ENCODE measurements around the gene PBRM1. TPM values are rescaled to one million over a fixed set of nuclear protein-coding genes. Genes with fewer than 3 reads are reported as not detected.

Gene PBRM1
- total and polyA plus RNA-seq, 2 donors (not counting 3 experiments of a cell fraction or from before 2014, with no cell fraction given), result 26.7 to 87.1 TPM

- Histone ChIP-seq H3K79me2 (ENCODE audit: control insufficient read depth, insufficient read depth, low read length) (no peaks in the 10 kb centered on the region), H3K4me3 (replicated peaks in 1 of 3; ENCODE audit: insufficient read depth in 1 of 3, low read depth in 1 of 3, low read length in 3 of 3) (no peak overlapping the region), H3K4me2 (ENCODE audit: insufficient read depth, low read length) (no peak overlapping the region), H4K20me1 (replicated peaks; ENCODE audit: control insufficient read depth, extremely low read depth, insufficient read depth, low read length) (no peaks in the 10 kb centered on the region), H3K9me3 (replicated peaks; ENCODE audit: control insufficient read depth, insufficient read depth, low read length) (no peaks in the 10 kb centered on the region), H3K27ac (ENCODE audit: insufficient read depth, low read depth, low read length) (no peak overlapping the region), H2AFZ (ENCODE audit: low read depth, low read length) (no peak overlapping the region), H3K36me3 (ENCODE audit: control insufficient read depth in 2 of 2, extremely low read depth in 1 of 2, insufficient read depth in 2 of 2, low read length in 2 of 2) (peaks cover 9 to 10% of the 10 kb centered on the region in 2 experiments), H3K4me1 (ENCODE audit: control insufficient read depth, extremely low read depth, insufficient read depth, low read length) (no peaks in the 10 kb centered on the region), H3K9ac (replicated peaks; ENCODE audit: extremely low read depth, insufficient read depth, low read length) (no peak overlapping the region), H3K27me3 (ENCODE audit: control insufficient read depth in 2 of 2, insufficient read depth in 2 of 2, low read length in 2 of 2) (no peaks in the 10 kb centered on the region), H3K9me1 (replicated peaks; ENCODE audit: control insufficient read depth, extremely low read depth, insufficient read depth, low read length) (no peaks in the 10 kb centered on the region)
- DNase-seq (ENCODE audit: low read depth, low spot score) (no peak), FAIRE-seq (no peak)
- POLR2A ChIA-PET, result no interaction called here
- TF ChIP-seq MYC (IDR thresholded peaks at IDR 0.05; ENCODE audit: low read depth, low read length), result no peak
- TF ChIP-seq GATA2 (IDR thresholded peaks at IDR 0.05; ENCODE audit: insufficient read depth, insufficient read length, low read depth, low read length), result no peak
- TF ChIP-seq FOS (IDR thresholded peaks at IDR 0.05; ENCODE audit: borderline replicate concordance, insufficient read depth, low read length), result no peak
- no peak for TF ChIP-seq MAX (IDR thresholded peaks at IDR 0.05; ENCODE audit: insufficient read depth, insufficient read length)
- dilution Hi-C loops (cut with MboI; ENCODE audit: extremely low pct_ligation_motif_present, low sequenced_read_pairs), result no loop called here
- CTCF ChIA-PET, result no interaction called here
- BruUV-seq (replicated peaks), result no TSS peak
- intact Hi-C loops (cut with micrococcal nuclease), result no loop called here
Measured at GRCh38 chr3:52733256-52733891, 47.7 kb upstream of the PBRM1 start.

DNA sequence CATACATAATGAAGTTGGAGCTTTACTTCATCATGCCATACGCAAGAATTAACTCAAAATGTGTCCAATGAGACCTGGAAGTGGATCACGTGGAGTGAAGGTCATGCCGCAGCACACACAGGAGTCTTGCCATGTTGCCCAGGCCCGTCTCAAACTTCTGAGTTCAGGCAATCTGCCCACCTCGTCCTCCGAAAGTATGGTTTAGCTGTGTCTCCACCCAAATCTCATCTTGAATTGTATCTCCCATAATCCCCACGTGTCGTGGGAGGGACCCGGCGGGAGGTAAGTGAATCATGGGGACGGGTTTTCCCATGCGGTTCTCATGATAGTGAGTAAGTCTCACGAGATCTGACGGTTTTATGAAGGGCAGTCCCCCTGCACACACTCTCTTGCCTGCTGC is 45.9 kb upstream of the PBRM1 start:
- H4K20me1 ChIP-seq (replicated peaks; ENCODE audit: control insufficient read depth, extremely low read depth, insufficient read depth, low read length), result no peaks in the 10 kb centered on the region
- H3K27me3 ChIP-seq (ENCODE audit: control insufficient read depth in 2 of 2, insufficient read depth in 2 of 2, low read length in 2 of 2), result no peaks in the 10 kb centered on the region
- H3K79me2 ChIP-seq (ENCODE audit: control insufficient read depth, insufficient read depth, low read length), result no peaks in the 10 kb centered on the region
- POLR2A ChIA-PET, result no interaction called here
- no peak overlapping the region for H3K9ac ChIP-seq (replicated peaks; ENCODE audit: extremely low read depth, insufficient read depth, low read length)
- no peaks in the 10 kb centered on the region for H3K4me1 ChIP-seq (ENCODE audit: control insufficient read depth, extremely low read depth, insufficient read depth, low read length)
- no peak for DNase-seq (ENCODE audit: low read depth, low spot score)
- no peak overlapping the region for H3K27ac ChIP-seq (ENCODE audit: insufficient read depth, low read depth, low read length)
- no peak overlapping the region for H3K4me2 ChIP-seq (ENCODE audit: insufficient read depth, low read length)
- no peak overlapping the region for H2AFZ ChIP-seq (ENCODE audit: low read depth, low read length)
- dilution Hi-C loops (cut with MboI; ENCODE audit: extremely low pct_ligation_motif_present, low sequenced_read_pairs) (no loop called here), intact Hi-C loops (cut with micrococcal nuclease) (no loop called here)
- BruUV-seq (replicated peaks), result no TSS peak
- FAIRE-seq, result no peak
- H3K9me1 ChIP-seq (replicated peaks; ENCODE audit: control insufficient read depth, extremely low read depth, insufficient read depth, low read length), result no peaks in the 10 kb centered on the region
- H3K36me3 ChIP-seq (ENCODE audit: control insufficient read depth in 2 of 2, extremely low read depth in 1 of 2, insufficient read depth in 2 of 2, low read length in 2 of 2), result peaks cover 9 to 10% of the 10 kb centered on the region in 2 experiments
- H3K9me3 ChIP-seq (replicated peaks; ENCODE audit: control insufficient read depth, insufficient read depth, low read length), result no peaks in the 10 kb centered on the region
- CTCF ChIA-PET, result interaction anchor here (1.8 kb wide), 1 partner anchor 10 kb away, joined by 5 read pairs; no protein-coding TSS in a partner anchor
- TF ChIP-seq MYC (IDR thresholded peaks at IDR 0.05; ENCODE audit: low read depth, low read length), result no peak
- no peak for TF ChIP-seq EZH2 (IDR thresholded peaks at IDR 0.05; ENCODE audit: borderline replicate concordance, low read depth, low read length, severe bottlenecking)
- no peak for TF ChIP-seq JUN (IDR thresholded peaks at IDR 0.05; ENCODE audit: borderline replicate concordance, insufficient read depth, insufficient read length, low read depth)
- no peak for TF ChIP-seq POLR2AphosphoS5 (IDR thresholded peaks at IDR 0.05; ENCODE audit: insufficient read depth, low read depth, low read length)
- no peak for TF ChIP-seq POLR2A (IDR thresholded peaks at IDR 0.05; ENCODE audit: low read depth, low read length)
- no peak for TF ChIP-seq CTCF (IDR thresholded peaks at IDR 0.05; ENCODE audit: extremely low read depth in 1 of 2, insufficient read depth in 1 of 2, low read depth in 1 of 2, low read length in 2 of 2)
- no peak for TF ChIP-seq FOS (IDR thresholded peaks at IDR 0.05; ENCODE audit: borderline replicate concordance, insufficient read depth, low read length)
- H3K4me3 ChIP-seq (replicated peaks in 1 of 3; ENCODE audit: insufficient read depth in 1 of 3, low read depth in 1 of 3, low read length in 3 of 3), result no peak overlapping the region
